SKM-1 (cell line): ENCODE data around the gene MCCD1.
A peak's percentile ranks its signal among the peaks of the same experiment; 100 is the strongest.

Experiments used
- DNase-seq: peaks from one replicate; lab custom pipeline; 2025; ENCODE audit not compliant: unreplicated experiment; lab: John Stamatoyannopoulos, UW

MCCD1 gene

GRCh38 chr6:31510007-31510406 is 18.8 kb upstream of the MCCD1 start:
- no peak for DNase-seq

- no peak for DNase-seq
Measured at GRCh38 chr6:31513456-31514165, 15.2 kb upstream of the MCCD1 start.

GRCh38 chr6:31521835-31522234 is 6.9 kb upstream of the MCCD1 start:
- no peak for DNase-seq

- no peak for DNase-seq
Measured at GRCh38 chr6:31525553-31525931, 3.2 kb upstream of the MCCD1 start.

- no peak for DNase-seq
Measured at GRCh38 chr6:31525932-31526591, 2.7 kb upstream of the MCCD1 start.

GRCh38 chr6:31528307-31528777 is 420 bp upstream of the MCCD1 start:
- no peak for DNase-seq

GRCh38 chr6:31529329-31530150 is 778 bp downstream of the MCCD1 start:
- DNase-seq = no peak

- DNase-seq = no peak
Measured at GRCh38 chr6:31530659-31531058, 1.9 kb downstream of the MCCD1 start.

GRCh38 chr6:31531162-31531561 is 2.4 kb downstream of the MCCD1 start:
- DNase-seq = no peak

GRCh38 chr6:31531771-31532643 is 3.2 kb downstream of the MCCD1 start:
- DNase-seq = no peak

- DNase-seq = no peak
Measured at GRCh38 chr6:31532644-31533454, 4.1 kb downstream of the MCCD1 start.

- no peak for DNase-seq
Measured at GRCh38 chr6:31533455-31533841, 4.7 kb downstream of the MCCD1 start.

- DNase-seq = no peak
Measured at GRCh38 chr6:31534011-31534410, 5.2 kb downstream of the MCCD1 start.

GRCh38 chr6:31534521-31535040 is 5.8 kb downstream of the MCCD1 start:
- no peak for DNase-seq

GRCh38 chr6:31535538-31536324 is 7.0 kb downstream of the MCCD1 start:
- DNase-seq = no peak

GRCh38 chr6:31538805-31539400 is 10.1 kb downstream of the MCCD1 start:
- no peak for DNase-seq

- no peak for DNase-seq
Measured at GRCh38 chr6:31540640-31541039, 11.9 kb downstream of the MCCD1 start.

GRCh38 chr6:31541059-31541657 is 12.4 kb downstream of the MCCD1 start:
- peak; percentile 74 for DNase-seq
